ENCODE results near the gene KRT82. TPM values are rescaled to one million over a fixed set of nuclear protein-coding genes. Genes with fewer than 3 reads are reported as not detected.
A peak's percentile ranks its signal among the peaks of the same experiment; 100 is the strongest.

The KRT82 gene
- total and polyA plus RNA-seq, 2 experiments from 2014 or later, result not detected

- TF ChIP-seq ZNF462 (CRISPR knock-in tag; IDR thresholded peaks at IDR 0.05), result peak; percentile 77; the same call in 1 of the 2 replicates
- peak; percentile 45; the same call in 1 of the 2 replicates for TF ChIP-seq CREB1 (CRISPR knock-in tag; IDR thresholded peaks at IDR 0.05; ENCODE audit: low read depth)
- no peak for TF ChIP-seq EZH2phosphoT487 (IDR thresholded peaks at IDR 0.05; ENCODE audit: unreplicated experiment)
- no peak for TF ChIP-seq EZH2 (IDR thresholded peaks at IDR 0.05; ENCODE audit: low read depth, unreplicated experiment)
Observed at GRCh38 chr12:52395761-52396434, 10.2 kb downstream of the KRT82 start (continued).

- no peak overlapping the region for H2AFZ ChIP-seq
- Mint-ChIP-seq H3K27ac (no peak overlapping the region), H3K4me3 (no peak overlapping the region), H3K36me3 (ENCODE audit: low read depth) (no peaks in the 10 kb centered on the region), H3K9me3 (no peaks in the 10 kb centered on the region; the same call in 1 of the 3 replicates), H3K27me3 (ENCODE audit: insufficient read depth, low read depth, poor library complexity) (peaks cover 3% of the 10 kb centered on the region), H3K4me1 (peaks cover 2% of the 10 kb centered on the region)
- H3K79me2 ChIP-seq (replicated peaks; ENCODE audit: insufficient read depth), result no peaks in the 10 kb centered on the region
- DNase-seq (ENCODE audit: low spot score), result no peak
- ATAC-seq, result no peak
- TF ChIP-seq CREB1 (CRISPR knock-in tag; IDR thresholded peaks at IDR 0.05; ENCODE audit: low read depth) (no peak), ETS1 (IDR thresholded peaks at IDR 0.05) (no peak), ZNF331 (CRISPR knock-in tag; IDR thresholded peaks at IDR 0.05; ENCODE audit: low read depth) (no peak), EZH2phosphoT487 (IDR thresholded peaks at IDR 0.05; ENCODE audit: unreplicated experiment) (no peak), CTCF (conservative IDR thresholded peaks at IDR 0.05; ENCODE audit: low read depth in 2 of 2) (no peak), STAT1 (IDR thresholded peaks at IDR 0.05; ENCODE audit: unreplicated experiment) (no peak), JUNB (IDR thresholded peaks at IDR 0.05; ENCODE audit: unreplicated experiment) (no peak), REST (IDR thresholded peaks at IDR 0.05; ENCODE audit: unreplicated experiment) (no peak), EZH2 (IDR thresholded peaks at IDR 0.05; ENCODE audit: low read depth, unreplicated experiment) (no peak), ZNF114 (CRISPR knock-in tag; IDR thresholded peaks at IDR 0.05) (no peak)
- no peak overlapping the region for H3K4me2 ChIP-seq
- H3K9me2 ChIP-seq (ENCODE audit: insufficient read depth), result no peaks in the 10 kb centered on the region
- no peak overlapping the region for H3K4me3 ChIP-seq
- no peaks in the 10 kb centered on the region for H3F3A ChIP-seq (replicated peaks; ENCODE audit: low read depth)
- no peaks in the 10 kb centered on the region for H3K4me1 ChIP-seq (ENCODE audit: insufficient read depth)
- no peaks in the 10 kb centered on the region for H4K20me1 ChIP-seq (replicated peaks; ENCODE audit: insufficient read depth)
- H3K36me3 ChIP-seq (ENCODE audit: insufficient read depth), result no peaks in the 10 kb centered on the region
- no peak overlapping the region for H3K27ac ChIP-seq (ENCODE audit: low read depth)
- no peaks in the 10 kb centered on the region for H3K27me3 ChIP-seq (ENCODE audit: insufficient read depth)
Observed at GRCh38 chr12:52394836-52395405, 11.2 kb downstream of the KRT82 start.
